ENCODE results near the gene RPH3AL. TPM values are rescaled to one million over a fixed set of nuclear protein-coding genes. Genes with fewer than 3 reads are reported as not detected.

RPH3AL gene
- total RNA-seq, 1 experiment from 2014 or later, result 26.0 TPM

DNA sequence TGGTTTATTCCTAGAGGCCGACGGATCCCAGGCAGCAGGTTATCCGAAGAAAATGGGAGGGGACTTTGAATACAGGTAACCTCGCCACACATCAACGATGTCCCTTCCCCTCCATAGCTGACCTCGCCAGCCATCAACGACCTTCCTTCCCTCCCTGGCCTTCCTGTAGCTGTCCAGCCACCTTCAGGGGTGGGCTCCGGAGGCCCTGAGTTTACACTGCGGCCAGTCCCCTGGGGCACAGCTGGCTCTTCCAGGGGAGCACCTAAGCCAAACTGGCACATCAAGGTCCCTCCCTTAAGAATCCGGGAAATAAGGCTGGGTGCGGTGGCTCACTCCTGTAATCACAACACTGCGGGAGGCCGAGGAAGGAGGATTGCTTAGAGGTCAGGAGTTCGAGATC lies 10.1 kb upstream of the RPH3AL start:
- H3K9me3 ChIP-seq (ENCODE audit: insufficient read depth, low read depth), result no peaks in the 10 kb centered on the region
- CTCF ChIA-PET, result no interaction called here
- no peak overlapping the region for H3K4me3 ChIP-seq
- no peak overlapping the region for H2AFZ ChIP-seq
- H3K4me2 ChIP-seq, result no peak overlapping the region
- POLR2A ChIA-PET (ENCODE audit: unreplicated experiment), result no interaction called here
- no peaks in the 10 kb centered on the region for H3K36me3 ChIP-seq (ENCODE audit: low read depth)
- no peaks in the 10 kb centered on the region for H3F3A ChIP-seq (ENCODE audit: insufficient read depth, low read depth)
- TF ChIP-seq EZH2 (IDR thresholded peaks at IDR 0.05; ENCODE audit: low read depth), result no peak
- TF ChIP-seq, protein P1, sequence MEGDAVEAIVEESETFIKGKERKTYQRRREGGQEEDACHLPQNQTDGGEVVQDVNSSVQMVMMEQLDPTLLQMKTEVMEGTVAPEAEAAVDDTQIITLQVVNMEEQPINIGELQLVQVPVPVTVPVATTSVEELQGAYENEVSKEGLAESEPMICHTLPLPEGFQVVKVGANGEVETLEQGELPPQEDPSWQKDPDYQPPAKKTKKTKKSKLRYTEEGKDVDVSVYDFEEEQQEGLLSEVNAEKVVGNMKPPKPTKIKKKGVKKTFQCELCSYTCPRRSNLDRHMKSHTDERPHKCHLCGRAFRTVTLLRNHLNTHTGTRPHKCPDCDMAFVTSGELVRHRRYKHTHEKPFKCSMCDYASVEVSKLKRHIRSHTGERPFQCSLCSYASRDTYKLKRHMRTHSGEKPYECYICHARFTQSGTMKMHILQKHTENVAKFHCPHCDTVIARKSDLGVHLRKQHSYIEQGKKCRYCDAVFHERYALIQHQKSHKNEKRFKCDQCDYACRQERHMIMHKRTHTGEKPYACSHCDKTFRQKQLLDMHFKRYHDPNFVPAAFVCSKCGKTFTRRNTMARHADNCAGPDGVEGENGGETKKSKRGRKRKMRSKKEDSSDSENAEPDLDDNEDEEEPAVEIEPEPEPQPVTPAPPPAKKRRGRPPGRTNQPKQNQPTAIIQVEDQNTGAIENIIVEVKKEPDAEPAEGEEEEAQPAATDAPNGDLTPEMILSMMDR (conservative IDR thresholded peaks at IDR 0.05), result no peak
- H3K4me1 ChIP-seq (replicated peaks; ENCODE audit: insufficient read depth), result no peaks in the 10 kb centered on the region
- no peak overlapping the region for H3K27ac ChIP-seq
- no peaks in the 10 kb centered on the region for H3K27me3 ChIP-seq (ENCODE audit: insufficient read depth, low read depth)
- no peaks in the 10 kb centered on the region for H3K9me2 ChIP-seq (ENCODE audit: insufficient read depth)
- H3K79me2 ChIP-seq (ENCODE audit: low read depth), result no peaks in the 10 kb centered on the region
- intact Hi-C loops (cut with micrococcal nuclease; ENCODE audit: unreplicated experiment), result no loop called here
- no TSS peak for BruUV-seq (replicated peaks)
- H4K20me1 ChIP-seq (ENCODE audit: insufficient read depth), result no peaks in the 10 kb centered on the region
- DNase-seq, result no peak

DNA sequence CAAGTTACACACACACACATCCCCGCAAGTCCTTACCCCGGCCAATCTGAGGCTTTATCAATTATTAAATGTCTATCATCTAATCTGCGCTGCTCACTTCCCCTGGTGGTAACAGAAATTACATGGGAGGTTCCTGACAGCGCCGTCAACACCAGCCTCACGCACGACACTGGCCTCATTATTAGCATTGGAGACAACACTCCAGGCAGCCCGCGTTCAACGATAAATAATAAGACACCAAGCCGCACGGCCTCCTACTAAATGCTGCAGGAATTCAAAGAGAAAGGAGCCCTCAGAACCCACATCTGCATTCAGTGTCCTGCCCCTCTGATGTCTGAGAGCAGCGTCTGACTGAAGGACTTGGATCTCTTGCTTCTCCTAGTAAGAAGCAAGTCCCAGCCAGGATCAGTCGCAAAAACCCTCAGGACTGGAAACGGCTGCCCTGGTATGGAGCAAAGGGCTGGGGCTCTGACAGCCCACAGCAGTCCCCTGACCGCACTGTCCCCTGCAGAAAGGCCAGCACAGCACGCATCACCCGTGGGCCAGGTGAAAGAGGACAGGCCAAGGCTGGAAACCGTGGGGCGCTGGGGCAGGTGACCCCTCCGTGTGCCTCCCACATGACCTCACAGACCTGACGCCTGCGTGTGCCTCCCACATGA lies 7.6 kb upstream of the RPH3AL start:
- Histone ChIP-seq H3K9me2 (ENCODE audit: insufficient read depth) (no peaks in the 10 kb centered on the region), H3K27me3 (ENCODE audit: insufficient read depth, low read depth) (no peaks in the 10 kb centered on the region), H3K36me3 (ENCODE audit: low read depth) (no peaks in the 10 kb centered on the region), H3K79me2 (ENCODE audit: low read depth) (no peaks in the 10 kb centered on the region), H3K4me3 (no peak overlapping the region), H3K9me3 (ENCODE audit: insufficient read depth, low read depth) (peaks cover 1% of the 10 kb centered on the region; the same call in 1 of the 2 replicates), H3F3A (ENCODE audit: insufficient read depth, low read depth) (no peaks in the 10 kb centered on the region; the same call in 1 of the 2 replicates), H3K4me1 (replicated peaks; ENCODE audit: insufficient read depth) (no peaks in the 10 kb centered on the region), H4K20me1 (ENCODE audit: insufficient read depth) (no peaks in the 10 kb centered on the region), H2AFZ (no peak overlapping the region), H3K27ac (no peak overlapping the region), H3K4me2 (no peak overlapping the region)
- POLR2A ChIA-PET (ENCODE audit: unreplicated experiment), result no interaction called here
- BruUV-seq (replicated peaks), result no TSS peak
- DNase-seq, result no peak
- intact Hi-C loops (cut with micrococcal nuclease; ENCODE audit: unreplicated experiment), result no loop called here
- CTCF ChIA-PET, result no interaction called here
- TF ChIP-seq EZH2 (IDR thresholded peaks at IDR 0.05; ENCODE audit: low read depth), result no peak
- TF ChIP-seq, protein P1 (conservative IDR thresholded peaks at IDR 0.05), result no peak

DNA sequence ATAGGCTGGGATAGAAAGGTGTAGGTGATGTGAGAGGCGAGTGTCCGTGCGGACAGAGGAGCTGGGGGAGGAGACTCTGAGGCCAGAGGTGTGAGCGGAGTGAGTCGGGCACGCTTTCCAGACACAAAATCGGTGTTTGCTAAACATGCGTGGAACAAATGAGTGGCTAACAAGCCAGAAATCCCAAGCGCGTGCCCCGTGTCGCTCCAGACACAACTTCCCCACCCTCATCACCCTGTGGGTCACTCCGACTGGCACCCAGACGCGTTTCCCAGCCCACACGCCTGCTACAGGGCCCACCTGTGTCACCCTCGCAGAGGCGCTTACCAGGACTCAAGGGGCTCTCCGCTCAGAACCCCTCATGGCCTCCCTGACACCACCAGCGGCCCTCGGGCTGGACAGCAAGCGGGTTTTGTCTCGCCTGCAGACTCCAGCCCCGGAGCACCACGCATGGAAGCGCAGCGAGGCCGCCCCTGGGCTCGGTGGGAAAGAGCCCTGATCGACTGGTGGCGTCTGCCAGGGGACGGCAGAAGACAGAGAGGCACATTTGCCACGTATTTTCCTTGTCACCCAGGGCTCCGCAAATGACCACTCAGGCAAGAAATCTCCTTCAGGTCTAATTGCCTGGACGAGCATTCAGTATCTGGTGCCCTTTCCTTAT lies 6.0 kb upstream of the RPH3AL start:
- CTCF ChIA-PET, result no interaction called here
- intact Hi-C loops (cut with micrococcal nuclease; ENCODE audit: unreplicated experiment), result no loop called here

More for the DNA sequence above, 6.0 kb upstream of the RPH3AL start:
- no peak for DNase-seq
- Histone ChIP-seq H3K4me2 (no peak overlapping the region), H3K27me3 (ENCODE audit: insufficient read depth, low read depth) (no peaks in the 10 kb centered on the region), H3K27ac (no peak overlapping the region), H3K36me3 (ENCODE audit: low read depth) (no peaks in the 10 kb centered on the region), H4K20me1 (ENCODE audit: insufficient read depth) (no peaks in the 10 kb centered on the region), H3F3A (ENCODE audit: insufficient read depth, low read depth) (no peaks in the 10 kb centered on the region; the same call in 1 of the 2 replicates), H3K9me3 (ENCODE audit: insufficient read depth, low read depth) (peaks cover 5% of the 10 kb centered on the region; the same call in 1 of the 2 replicates), H3K4me1 (replicated peaks; ENCODE audit: insufficient read depth) (no peaks in the 10 kb centered on the region), H2AFZ (no peak overlapping the region), H3K4me3 (no peak overlapping the region), H3K79me2 (ENCODE audit: low read depth) (no peaks in the 10 kb centered on the region), H3K9me2 (ENCODE audit: insufficient read depth) (no peaks in the 10 kb centered on the region)
- TF ChIP-seq EZH2 (IDR thresholded peaks at IDR 0.05; ENCODE audit: low read depth), result no peak
- TF ChIP-seq, protein P1 (conservative IDR thresholded peaks at IDR 0.05), result no peak
- POLR2A ChIA-PET (ENCODE audit: unreplicated experiment), result no interaction called here
- no TSS peak for BruUV-seq (replicated peaks)
